CD4-positive, alpha-beta T cell treated with Interleukin-15 for 1 hour (primary cell): ENCODE measurements around the gene CNTRL.

ENCODE experiments used
- DNase-seq: peaks from one replicate; pipeline ENCODE4 v3.0.0-alpha.2; 2020

The CNTRL gene

GRCh38 chr9:121183666-121184423 is 109.1 kb downstream of the CNTRL start:
- no peak for DNase-seq

- DNase-seq = no peak
These were observed 109.7 kb downstream of the CNTRL start for GRCh38 chr9:121184463-121184862.

- DNase-seq = no peak
These were observed 110.5 kb downstream of the CNTRL start for GRCh38 chr9:121185178-121185745.

GRCh38 chr9:121185774-121186403 is 111.1 kb downstream of the CNTRL start:
- no peak for DNase-seq

- no peak for DNase-seq
These were observed 113.0 kb downstream of the CNTRL start for GRCh38 chr9:121187636-121188305.

- no peak for DNase-seq
These were observed 114.3 kb downstream of the CNTRL start for GRCh38 chr9:121189006-121189405.

GRCh38 chr9:121189660-121190059 is 114.9 kb downstream of the CNTRL start:
- no peak for DNase-seq

- DNase-seq = no peak
These were observed 116.5 kb downstream of the CNTRL start for GRCh38 chr9:121191235-121191634.

GRCh38 chr9:121192518-121192917 is 117.8 kb downstream of the CNTRL start:
- DNase-seq = no peak

GRCh38 chr9:121192959-121193640 is 118.3 kb downstream of the CNTRL start:
- no peak for DNase-seq

- DNase-seq = no peak
These were observed 120.0 kb downstream of the CNTRL start for GRCh38 chr9:121194730-121195129.

GRCh38 chr9:121196389-121196788 is 121.6 kb downstream of the CNTRL start:
- DNase-seq = no peak

- no peak for DNase-seq
These were observed 122.4 kb downstream of the CNTRL start for GRCh38 chr9:121197132-121197531.

GRCh38 chr9:121198512-121199042 is 123.8 kb downstream of the CNTRL start:
- DNase-seq = no peak

- DNase-seq = no peak
These were observed 125.2 kb downstream of the CNTRL start for GRCh38 chr9:121199921-121200320.

GRCh38 chr9:121200356-121200755 is 125.6 kb downstream of the CNTRL start:
- no peak for DNase-seq

- peak; percentile 49 for DNase-seq
These were observed 126.4 kb downstream of the CNTRL start for GRCh38 chr9:121201045-121201737.

- peak; percentile 100 for DNase-seq
These were observed 127.2 kb downstream of the CNTRL start, which contains the start of gene RAB14 for GRCh38 chr9:121201738-121202533. TSS of gene RAB14 (minus strand) at chr9:121201869. CDS start at chr9:121193412, 8,457 bp downstream.

GRCh38 chr9:121204121-121204520 is 129.4 kb downstream of the CNTRL start:
- DNase-seq = no peak

- no peak for DNase-seq
These were observed 129.9 kb downstream of the CNTRL start for GRCh38 chr9:121204611-121205010.
